SU-DHL-6 (cell line): ENCODE measurements around the gene ARL6IP5.

Experiments used
- EZH2phosphoT487 ChIP-seq: fragments of 200-600 bp; sonication (generic), shearing (Covaris generic); conservative IDR thresholded peaks from 2 replicates; pipeline ENCODE4 v1.6.1; 2018; ENCODE audit warnings: mild to moderate bottlenecking, antibody characterized with exemption, low read length, moderate library complexity, mixed read lengths
- TF ChIP-seq, protein P1 (sequence below): fragments of 200-600 bp; sonication (generic); IDR thresholded peaks from one replicate; pipeline ENCODE4 v1.5.1; 2017; ENCODE audit warnings: antibody characterized with exemption, mild to moderate bottlenecking, low read length, moderate library complexity; ENCODE audit not compliant: insufficient read depth, poor library complexity, severe bottlenecking

GRCh38 chr3:69108811-69109210 lies 24.1 kb downstream of the ARL6IP5 start:
- TF ChIP-seq, protein P1, sequence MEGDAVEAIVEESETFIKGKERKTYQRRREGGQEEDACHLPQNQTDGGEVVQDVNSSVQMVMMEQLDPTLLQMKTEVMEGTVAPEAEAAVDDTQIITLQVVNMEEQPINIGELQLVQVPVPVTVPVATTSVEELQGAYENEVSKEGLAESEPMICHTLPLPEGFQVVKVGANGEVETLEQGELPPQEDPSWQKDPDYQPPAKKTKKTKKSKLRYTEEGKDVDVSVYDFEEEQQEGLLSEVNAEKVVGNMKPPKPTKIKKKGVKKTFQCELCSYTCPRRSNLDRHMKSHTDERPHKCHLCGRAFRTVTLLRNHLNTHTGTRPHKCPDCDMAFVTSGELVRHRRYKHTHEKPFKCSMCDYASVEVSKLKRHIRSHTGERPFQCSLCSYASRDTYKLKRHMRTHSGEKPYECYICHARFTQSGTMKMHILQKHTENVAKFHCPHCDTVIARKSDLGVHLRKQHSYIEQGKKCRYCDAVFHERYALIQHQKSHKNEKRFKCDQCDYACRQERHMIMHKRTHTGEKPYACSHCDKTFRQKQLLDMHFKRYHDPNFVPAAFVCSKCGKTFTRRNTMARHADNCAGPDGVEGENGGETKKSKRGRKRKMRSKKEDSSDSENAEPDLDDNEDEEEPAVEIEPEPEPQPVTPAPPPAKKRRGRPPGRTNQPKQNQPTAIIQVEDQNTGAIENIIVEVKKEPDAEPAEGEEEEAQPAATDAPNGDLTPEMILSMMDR: no peak
- TF ChIP-seq EZH2phosphoT487: no peak
